ENCODE measurements around the gene CERS5. TPM values are rescaled to one million over a fixed set of nuclear protein-coding genes. Genes with fewer than 3 reads are reported as not detected.

The CERS5 gene
- total RNA-seq, 8 experiments from 2014 or later = 18.9 to 87.0 (median 57.7) TPM

DNA sequence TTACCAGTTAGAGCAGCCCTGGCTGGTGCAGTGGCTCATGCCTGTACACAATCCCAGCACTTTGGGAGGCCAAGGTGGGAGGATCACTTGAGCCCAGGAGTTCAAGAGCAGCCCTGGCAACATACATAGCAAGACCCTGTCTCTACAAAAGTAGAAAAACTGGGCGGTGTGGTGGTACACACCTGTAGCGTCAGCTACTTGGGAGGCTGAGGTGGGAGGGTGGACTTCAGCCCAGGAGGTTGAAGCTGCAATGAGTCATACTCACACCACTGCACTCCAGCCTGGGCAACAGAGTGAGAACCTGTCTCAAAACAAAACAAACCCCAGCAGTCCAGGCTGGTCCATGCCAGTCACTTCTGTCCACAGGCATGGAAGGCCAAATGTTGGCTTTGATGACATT lies 47.8 kb downstream of the CERS5 start:
- WGBS, 10 experiments = 93 to 100% (median 100%) methylated on average over 1 to 2 of the region's 2 CpGs; no CpG with 5 or more reads in 6 of the 10 experiments
- in situ Hi-C loops (cut with MboI; ENCODE audit: low pct_unique_long_range_greater_than_20kb in 2 of 9, low sequenced_read_pairs in 9 of 9, unreplicated experiment in 9 of 9) = no loop called here
- ATAC-seq (replicated peaks in 6 of 8) = no peak
- no peaks in the 10 kb centered on the region for H3K4me1 ChIP-seq (replicated peaks in 1 of 2)
- no peak overlapping the region for H3K27ac ChIP-seq
- H3K4me3 ChIP-seq = no peak overlapping the region

GRCh38 chr12:50117057-50117622 lies 50.0 kb downstream of the CERS5 start:
- Histone ChIP-seq H3K27ac (no peak overlapping the region), H3K4me1 (replicated peaks in 1 of 2) (peaks cover 8% of the 10 kb centered on the region in 2 donors), H3K4me3 (no peak overlapping the region)
- in situ Hi-C loops (cut with MboI; ENCODE audit: low pct_unique_long_range_greater_than_20kb in 2 of 9, low sequenced_read_pairs in 9 of 9, unreplicated experiment in 9 of 9) = no loop called here
- WGBS, 10 experiments = 75 to 100% (median 85%) methylated on average over 1 to 5 of the region's 6 CpGs; no CpG with 5 or more reads in 4 of the 10 experiments
- ATAC-seq (replicated peaks in 6 of 8) = no peak

DNA sequence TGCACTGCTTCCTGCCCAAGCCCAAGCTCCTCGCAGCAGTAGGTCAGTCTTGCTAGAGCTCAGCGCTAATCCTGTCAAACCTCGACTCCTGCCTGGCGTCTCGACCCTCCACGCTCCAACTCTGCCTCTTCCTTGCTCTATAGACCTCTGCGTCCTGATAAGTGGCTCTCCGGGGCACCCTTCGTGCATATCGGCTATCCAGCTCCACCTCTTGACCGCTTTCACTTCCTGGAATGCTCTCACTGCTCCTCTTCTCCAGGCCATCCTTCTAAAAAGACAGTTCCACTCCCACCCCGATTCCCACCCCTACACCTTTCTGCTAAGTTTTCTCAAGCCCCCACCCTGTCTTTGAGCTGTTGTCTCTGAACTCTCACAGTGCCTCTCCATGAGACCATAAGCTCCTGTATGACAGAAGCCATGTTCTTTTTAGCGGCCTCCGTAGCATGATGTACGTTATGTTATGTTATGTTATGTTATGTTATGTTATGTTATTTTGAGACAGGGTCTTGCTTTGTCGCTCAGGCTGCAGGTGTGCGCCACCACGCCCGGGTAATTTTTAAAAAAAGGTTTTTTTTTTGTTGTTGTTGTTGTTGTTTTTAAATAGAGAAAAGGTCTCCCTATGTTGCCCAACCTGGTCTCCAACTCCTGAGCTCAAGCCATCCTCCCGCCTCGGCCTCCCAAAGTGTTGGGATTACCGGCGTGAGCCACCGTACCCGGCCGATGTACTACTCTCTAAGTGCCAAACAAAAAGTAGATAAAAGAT lies 54.5 kb downstream of the CERS5 start:
- WGBS, 10 experiments = 3 to 68% (median 33%) methylated on average over 2 to 15 of the region's 26 CpGs; no CpG with 5 or more reads in 1 of the 10 experiments
- Histone ChIP-seq H3K27ac (peak overlapping the region; percentile 73 to 92), H3K4me3 (peak overlapping the region; percentile 49 to 71 (median 65)), H3K4me1 (replicated peaks in 1 of 2) (peaks cover 23 to 26% of the 10 kb centered on the region in 2 donors)
- peak in 2 of 8 experiments; percentile 11 to 22 for ATAC-seq (replicated peaks in 6 of 8)
- in situ Hi-C loops (cut with MboI; ENCODE audit: low pct_unique_long_range_greater_than_20kb in 2 of 9, low sequenced_read_pairs in 9 of 9, unreplicated experiment in 9 of 9) = no loop called here

- Histone ChIP-seq H3K4me1 (replicated peaks in 1 of 2) (peaks cover 23 to 26% of the 10 kb centered on the region in 2 donors), H3K27ac (peak within 1 kb of the TSS; percentile 73 to 92), H3K4me3 (peak within 1 kb of the TSS; percentile 49 to 71 (median 65))
- in situ Hi-C loops (cut with MboI; ENCODE audit: low pct_unique_long_range_greater_than_20kb in 2 of 9, low sequenced_read_pairs in 9 of 9, unreplicated experiment in 9 of 9) = no loop called here
- 0 to 3% (median 0%) methylated on average over 1 to 9 of the region's 59 CpGs; no CpG with 5 or more reads in 3 of the 10 experiments for WGBS, 10 experiments
- peak; percentile 83 to 90 (median 88) for ATAC-seq (replicated peaks in 6 of 8)
Observed at GRCh38 chr12:50111693-50112455, 55.3 kb downstream of the CERS5 start, which contains the start of gene COX14. TSS of gene COX14 (plus strand) at chr12:50112236. CDS start at chr12:50120044, 7,808 bp downstream.

GRCh38 chr12:50111395-50111692 lies 55.8 kb downstream of the CERS5 start:
- in situ Hi-C loops (cut with MboI; ENCODE audit: low pct_unique_long_range_greater_than_20kb in 2 of 9, low sequenced_read_pairs in 9 of 9, unreplicated experiment in 9 of 9) = no loop called here
- ATAC-seq (replicated peaks in 6 of 8) = peak in 5 of 8 experiments; percentile 3 to 11 (median 10)
- 0 to 10% (median 5%) methylated on average over 2 to 9 of the region's 19 CpGs; no CpG with 5 or more reads in 7 of the 10 experiments for WGBS, 10 experiments
- peak overlapping the region; percentile 17 to 26 (median 19) for H3K4me3 ChIP-seq
- H3K27ac ChIP-seq = peak overlapping the region; percentile 17 to 68
- peaks cover 23 to 26% of the 10 kb centered on the region in 2 donors for H3K4me1 ChIP-seq (replicated peaks in 1 of 2)

GRCh38 chr12:50110762-50111351 lies 56.3 kb downstream of the CERS5 start:
- Histone ChIP-seq H3K4me3 (no peak overlapping the region), H3K4me1 (replicated peaks in 1 of 2) (peaks cover 23 to 30% of the 10 kb centered on the region in 2 donors), H3K27ac (peak overlapping the region in 1 of 2 donors; percentile 68)
- ATAC-seq (replicated peaks in 6 of 8) = peak in 3 of 8 experiments; percentile 1 to 3 (median 2)
- in situ Hi-C loops (cut with MboI; ENCODE audit: low pct_unique_long_range_greater_than_20kb in 2 of 9, low sequenced_read_pairs in 9 of 9, unreplicated experiment in 9 of 9) = no loop called here
- 0 to 83% (median 58%) methylated on average over 1 to 3 of the region's 7 CpGs; no CpG with 5 or more reads in 4 of the 10 experiments for WGBS, 10 experiments

- in situ Hi-C loops (cut with MboI; ENCODE audit: low pct_unique_long_range_greater_than_20kb in 2 of 9, low sequenced_read_pairs in 9 of 9, unreplicated experiment in 9 of 9) = no loop called here
- Histone ChIP-seq H3K27ac (peak overlapping the region in 1 of 2 donors; percentile 26), H3K4me3 (no peak overlapping the region), H3K4me1 (replicated peaks in 1 of 2) (peaks cover 23 to 31% of the 10 kb centered on the region in 2 donors)
- 60 to 81% (median 63%) methylated on average over 1 to 3 of the region's 8 CpGs; no CpG with 5 or more reads in 6 of the 10 experiments for WGBS, 10 experiments
- ATAC-seq (replicated peaks in 6 of 8) = no peak
Observed at GRCh38 chr12:50110127-50110761, 56.9 kb downstream of the CERS5 start.

GRCh38 chr12:50109319-50109718 lies 57.9 kb downstream of the CERS5 start:
- in situ Hi-C loops (cut with MboI; ENCODE audit: low pct_unique_long_range_greater_than_20kb in 2 of 9, low sequenced_read_pairs in 9 of 9, unreplicated experiment in 9 of 9) = no loop called here
- 92% methylated on average over 2 of the region's 3 CpGs; no CpG with 5 or more reads in 9 of the 10 experiments for WGBS, 10 experiments
- no peak for ATAC-seq (replicated peaks in 6 of 8)
- Histone ChIP-seq H3K4me3 (no peak overlapping the region), H3K27ac (no peak overlapping the region), H3K4me1 (replicated peaks in 1 of 2) (peaks cover 23 to 31% of the 10 kb centered on the region in 2 donors)

DNA sequence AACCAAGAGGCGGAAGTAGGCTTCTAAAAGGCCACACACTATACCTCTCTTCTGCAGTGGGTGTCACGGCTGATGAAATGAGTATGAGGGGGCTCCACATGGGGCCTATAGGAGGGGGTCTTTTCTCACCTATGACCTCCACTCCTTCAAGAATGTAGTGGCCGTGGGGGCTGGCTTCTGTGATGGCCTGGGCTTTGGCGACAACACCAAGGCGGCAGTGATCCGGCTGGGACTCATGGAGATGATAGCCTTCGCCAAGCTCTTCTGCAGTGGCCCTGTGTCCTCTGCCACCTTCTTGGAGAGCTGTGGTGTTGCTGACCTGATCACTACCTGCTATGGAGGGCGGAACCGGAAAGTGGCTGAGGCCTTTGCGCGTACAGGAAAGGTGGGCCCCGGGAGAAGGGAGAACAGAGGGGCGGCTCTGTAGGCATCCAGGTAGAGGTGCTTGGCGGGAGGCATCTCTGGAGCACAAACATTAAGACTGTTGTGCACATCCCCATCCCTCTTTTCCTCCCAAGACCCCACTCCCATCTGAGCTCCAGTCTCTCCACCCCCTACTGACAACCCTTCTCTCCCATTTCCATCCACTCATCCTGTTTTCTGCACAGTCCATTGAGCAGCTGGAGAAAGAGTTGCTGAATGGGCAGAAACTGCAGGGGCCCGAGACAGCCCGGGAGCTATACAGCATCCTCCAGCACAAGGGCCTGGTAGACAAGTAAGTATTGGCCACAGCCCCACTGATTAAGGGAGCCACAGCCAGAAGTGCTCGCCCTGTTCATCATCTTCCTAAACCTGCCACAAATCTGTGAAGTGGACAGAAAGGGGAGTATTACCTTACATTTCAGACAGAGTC lies 59.5 kb downstream of the CERS5 start:
- H3K27ac ChIP-seq = no peak overlapping the region
- H3K4me3 ChIP-seq = no peak overlapping the region
- 48 to 100% (median 89%) methylated on average over 1 to 6 of the region's 17 CpGs; no CpG with 5 or more reads in 5 of the 10 experiments for WGBS, 10 experiments
- no peak for ATAC-seq (replicated peaks in 6 of 8)
- in situ Hi-C loops (cut with MboI; ENCODE audit: low pct_unique_long_range_greater_than_20kb in 2 of 9, low sequenced_read_pairs in 9 of 9, unreplicated experiment in 9 of 9) = no loop called here
- H3K4me1 ChIP-seq (replicated peaks in 1 of 2) = peaks cover 23 to 34% of the 10 kb centered on the region in 2 donors

- no peak for ATAC-seq (replicated peaks in 6 of 8)
- Histone ChIP-seq H3K4me1 (replicated peaks in 1 of 2) (peaks cover 23 to 34% of the 10 kb centered on the region in 2 donors), H3K4me3 (no peak overlapping the region), H3K27ac (no peak overlapping the region)
- in situ Hi-C loops (cut with MboI; ENCODE audit: low pct_unique_long_range_greater_than_20kb in 2 of 9, low sequenced_read_pairs in 9 of 9, unreplicated experiment in 9 of 9) = no loop called here
- 0 to 60% (median 33%) methylated on average over 1 to 3 of the region's 3 CpGs; no CpG with 5 or more reads in 7 of the 10 experiments for WGBS, 10 experiments
Observed at GRCh38 chr12:50106907-50107306, 60.3 kb downstream of the CERS5 start.

DNA sequence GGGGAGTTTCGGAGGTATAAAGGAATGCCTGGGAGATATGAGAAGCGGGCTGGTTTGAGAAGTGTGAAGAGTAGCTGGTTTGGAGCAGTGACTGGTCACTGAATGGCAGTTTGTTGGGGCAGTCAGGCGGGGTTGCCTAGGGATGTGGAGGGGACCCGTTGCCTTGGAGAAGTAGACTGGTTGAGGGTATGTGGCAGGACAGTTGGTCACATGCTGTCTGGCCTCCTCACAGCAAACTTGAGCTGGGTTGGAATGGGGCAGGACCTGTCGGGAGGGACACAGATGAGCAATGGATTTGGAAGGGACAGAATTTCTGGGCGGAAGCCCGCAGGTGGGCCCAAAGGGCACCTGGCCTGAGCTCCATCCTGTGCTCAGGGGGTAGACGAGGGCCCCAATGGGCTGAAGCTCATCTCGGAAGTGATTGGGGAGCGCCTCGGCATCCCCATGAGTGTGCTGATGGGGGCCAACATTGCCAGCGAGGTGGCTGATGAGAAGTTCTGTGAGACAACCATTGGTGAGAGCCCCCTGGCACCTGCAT lies 61.2 kb downstream of the CERS5 start:
- Histone ChIP-seq H3K4me1 (replicated peaks in 1 of 2) (peaks cover 19 to 30% of the 10 kb centered on the region in 2 donors), H3K4me3 (no peak overlapping the region), H3K27ac (no peak overlapping the region)
- peak in 2 of 8 experiments; percentile 47 to 67 for ATAC-seq (replicated peaks in 6 of 8)
- WGBS, 10 experiments = 20 to 92% (median 65%) methylated on average over 1 to 8 of the region's 12 CpGs; no CpG with 5 or more reads in 3 of the 10 experiments
- in situ Hi-C loops (cut with MboI; ENCODE audit: low pct_unique_long_range_greater_than_20kb in 2 of 9, low sequenced_read_pairs in 9 of 9, unreplicated experiment in 9 of 9) = no loop called here

Measured in motor neuron (in vitro differentiated cells).